ENCODE data around the gene PRKD2. TPM values are rescaled to one million over a fixed set of nuclear protein-coding genes. Genes with fewer than 3 reads are reported as not detected.

Gene PRKD2
- total and polyA plus RNA-seq, 12 donors = 6.8 to 77.1 (median 26.8) TPM

DNA sequence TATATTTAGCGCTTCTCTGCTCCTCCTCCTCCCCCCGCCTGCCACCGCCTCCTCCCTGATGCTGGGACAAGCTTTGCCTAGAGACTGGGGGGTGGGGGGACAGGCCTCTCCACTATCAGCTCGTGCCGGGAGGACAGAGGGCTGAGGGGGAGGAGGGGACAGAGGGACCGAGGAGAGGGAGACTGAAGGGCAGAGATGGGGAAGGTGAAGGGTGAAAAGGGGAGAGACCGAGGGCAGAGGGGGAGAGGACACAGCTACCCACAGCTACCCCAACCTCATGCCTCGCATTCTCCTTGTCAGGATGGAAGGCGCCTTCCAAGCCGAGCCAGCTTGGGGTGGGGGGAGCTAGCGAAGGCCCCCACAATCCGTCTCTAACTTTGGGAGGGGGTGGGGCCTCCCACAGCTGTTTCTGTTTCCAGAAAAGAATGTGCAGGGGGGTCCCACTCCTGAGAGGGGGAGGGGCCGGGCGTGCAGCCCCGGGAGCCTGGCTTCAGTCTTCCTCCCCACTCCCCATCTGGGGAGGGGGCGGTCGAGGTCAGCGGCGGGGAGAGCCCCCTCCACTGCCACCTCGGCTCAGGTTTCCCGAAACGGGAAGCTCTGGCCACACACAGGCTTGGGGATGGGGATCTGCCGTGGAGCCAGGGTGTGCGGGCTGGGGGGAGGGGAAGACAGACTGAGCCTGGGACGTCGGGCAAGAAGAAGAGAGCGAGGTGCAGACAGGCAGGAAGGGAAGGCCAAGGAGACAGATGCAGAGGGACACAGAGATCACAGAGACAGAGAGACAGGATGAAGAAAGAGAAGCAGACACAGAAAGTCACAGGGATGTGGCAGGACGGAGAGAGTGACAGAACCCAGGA lies 57.5 kb downstream of the PRKD2 start:
- intact Hi-C loops (cut with DNase I) = loop anchor here (5.0 to 10.0 kb wide), 2 partner anchors 47 to 125 kb away; no protein-coding TSS in a partner anchor

DNA sequence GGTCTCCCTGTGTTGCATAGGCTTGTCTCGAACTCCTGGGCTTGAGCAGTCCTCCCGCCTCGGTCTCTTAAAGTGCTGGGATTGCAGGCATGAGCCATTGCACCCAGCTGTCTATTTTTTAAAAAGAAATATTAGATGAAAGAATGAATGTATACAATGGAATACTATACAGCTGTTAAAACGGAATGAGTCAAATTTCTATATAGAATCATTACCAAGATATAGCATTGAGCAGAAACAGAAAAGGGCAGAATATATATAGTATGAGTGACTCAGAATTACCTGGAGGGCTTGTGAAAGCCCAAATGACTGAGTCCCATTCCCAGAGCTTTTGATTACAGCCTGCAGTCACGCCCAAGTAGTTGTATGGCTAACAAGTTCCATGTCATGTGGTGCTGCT lies 60.4 kb downstream of the PRKD2 start:
- intact Hi-C loops (cut with DNase I) = no loop called here
- DNase-seq = no peak
- Histone ChIP-seq H3K4me3 (no peak overlapping the region), H3K9me3 (replicated peaks in 1 of 3) (no peaks in the 10 kb centered on the region), H3K36me3 (replicated peaks in 1 of 2) (no peaks in the 10 kb centered on the region), H3K27me3 (no peaks in the 10 kb centered on the region), H3K27ac (no peak overlapping the region), H3K4me1 (replicated peaks in 1 of 2) (peaks cover 5 to 16% of the 10 kb centered on the region in 2 donors)
- TF ChIP-seq, protein P1, sequence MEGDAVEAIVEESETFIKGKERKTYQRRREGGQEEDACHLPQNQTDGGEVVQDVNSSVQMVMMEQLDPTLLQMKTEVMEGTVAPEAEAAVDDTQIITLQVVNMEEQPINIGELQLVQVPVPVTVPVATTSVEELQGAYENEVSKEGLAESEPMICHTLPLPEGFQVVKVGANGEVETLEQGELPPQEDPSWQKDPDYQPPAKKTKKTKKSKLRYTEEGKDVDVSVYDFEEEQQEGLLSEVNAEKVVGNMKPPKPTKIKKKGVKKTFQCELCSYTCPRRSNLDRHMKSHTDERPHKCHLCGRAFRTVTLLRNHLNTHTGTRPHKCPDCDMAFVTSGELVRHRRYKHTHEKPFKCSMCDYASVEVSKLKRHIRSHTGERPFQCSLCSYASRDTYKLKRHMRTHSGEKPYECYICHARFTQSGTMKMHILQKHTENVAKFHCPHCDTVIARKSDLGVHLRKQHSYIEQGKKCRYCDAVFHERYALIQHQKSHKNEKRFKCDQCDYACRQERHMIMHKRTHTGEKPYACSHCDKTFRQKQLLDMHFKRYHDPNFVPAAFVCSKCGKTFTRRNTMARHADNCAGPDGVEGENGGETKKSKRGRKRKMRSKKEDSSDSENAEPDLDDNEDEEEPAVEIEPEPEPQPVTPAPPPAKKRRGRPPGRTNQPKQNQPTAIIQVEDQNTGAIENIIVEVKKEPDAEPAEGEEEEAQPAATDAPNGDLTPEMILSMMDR (IDR thresholded peaks at IDR 0.05) = no peak
- TF ChIP-seq POLR2A (IDR thresholded peaks at IDR 0.05) = no peak
- WGBS, 4 donors = 92 to 98% (median 96%) methylated on average over 5 of the region's 5 CpGs

More for the DNA sequence above, 57.5 kb downstream of the PRKD2 start:
- H3K27ac ChIP-seq = peak overlapping the region in 2 of 5 donors; percentile 46 to 68
- TF ChIP-seq, protein P1 (IDR thresholded peaks at IDR 0.05) = no peak
- TF ChIP-seq POLR2A (IDR thresholded peaks at IDR 0.05) = no peak
- H3K27me3 ChIP-seq = no peaks in the 10 kb centered on the region
- peaks cover 12 to 26% of the 10 kb centered on the region in 2 donors for H3K4me1 ChIP-seq (replicated peaks in 1 of 2)
- H3K36me3 ChIP-seq (replicated peaks in 1 of 2) = no peaks in the 10 kb centered on the region
- peak in 4 of 7 donors; percentile 33 to 42 (median 36) for DNase-seq
- H3K4me3 ChIP-seq = peak overlapping the region in 2 of 4 donors; percentile 9 to 61
- WGBS, 4 donors = 5 to 13% (median 11%) methylated on average over 17 to 28 of the region's 28 CpGs
- H3K9me3 ChIP-seq (replicated peaks in 1 of 3) = no peaks in the 10 kb centered on the region

DNA sequence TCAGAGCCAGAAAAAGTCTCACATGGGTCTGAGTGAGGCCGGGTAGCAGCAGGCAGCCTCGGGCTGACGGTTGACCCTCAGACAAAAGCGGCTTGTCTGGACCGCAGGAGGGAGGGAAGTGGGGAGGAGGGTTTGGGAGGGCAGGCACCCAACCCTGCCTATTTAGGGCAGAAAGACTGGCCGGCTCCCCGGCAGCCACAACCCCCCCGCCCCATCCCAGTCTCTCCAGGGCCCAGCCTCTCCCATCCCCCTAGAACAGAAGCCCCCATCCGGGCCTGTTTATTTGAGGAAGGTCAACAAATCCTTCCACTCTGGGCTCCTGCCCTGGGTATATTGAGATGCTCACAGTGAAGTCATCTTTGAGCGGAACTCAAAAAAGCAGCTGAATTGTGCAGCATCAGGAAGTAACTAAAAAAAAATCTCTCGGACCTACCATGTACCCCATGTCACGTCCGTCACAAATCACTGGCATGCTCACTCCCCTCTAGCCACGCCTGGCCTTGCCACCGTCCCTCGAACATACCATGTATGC lies 62.2 kb downstream of the PRKD2 start:
- Histone ChIP-seq H3K9me3 (replicated peaks in 1 of 3) (no peaks in the 10 kb centered on the region), H3K4me1 (replicated peaks in 1 of 2) (peaks cover 0 to 4% of the 10 kb centered on the region in 2 donors), H3K4me3 (no peak overlapping the region), H3K27ac (peak overlapping the region in 1 of 5 donors; percentile 21), H3K27me3 (peaks cover 2% of the 10 kb centered on the region), H3K36me3 (replicated peaks in 1 of 2) (no peaks in the 10 kb centered on the region)
- 57 to 65% (median 62%) methylated on average over 13 to 16 of the region's 16 CpGs for WGBS, 4 donors
- no peak for TF ChIP-seq POLR2A (IDR thresholded peaks at IDR 0.05)
- TF ChIP-seq, protein P1 (IDR thresholded peaks at IDR 0.05) = no peak
- intact Hi-C loops (cut with DNase I) = no loop called here
- DNase-seq = no peak

DNA sequence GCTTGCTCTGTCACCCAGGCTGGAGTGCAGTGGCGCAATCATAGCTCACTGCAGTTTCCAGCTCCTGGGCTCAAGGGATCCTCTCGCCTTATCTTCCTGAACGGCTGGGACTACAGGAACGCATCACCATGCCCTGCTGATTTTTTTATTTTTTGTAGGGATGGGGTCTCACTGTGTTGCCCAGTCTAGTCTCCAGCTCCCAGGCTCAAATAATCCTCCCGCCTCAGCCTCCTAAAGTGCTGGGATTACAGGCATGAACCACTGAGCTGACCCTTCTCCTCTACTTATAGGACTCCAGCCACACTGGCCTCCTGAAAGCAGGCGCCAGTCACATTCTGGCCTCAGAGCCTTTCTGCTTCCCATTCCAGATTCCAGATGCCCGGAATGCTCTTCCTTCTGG lies 66.5 kb downstream of the PRKD2 start:
- no peak for DNase-seq
- Histone ChIP-seq H3K27ac (no peak overlapping the region), H3K9me3 (replicated peaks in 1 of 3) (no peaks in the 10 kb centered on the region), H3K4me1 (replicated peaks in 1 of 2) (no peaks in the 10 kb centered on the region), H3K27me3 (peaks cover 15% of the 10 kb centered on the region), H3K4me3 (no peak overlapping the region), H3K36me3 (replicated peaks in 1 of 2) (no peaks in the 10 kb centered on the region)
- intact Hi-C loops (cut with DNase I) = no loop called here
- WGBS, 4 donors = 86 to 90% (median 89%) methylated on average over 7 of the region's 7 CpGs
- TF ChIP-seq POLR2A (IDR thresholded peaks at IDR 0.05) = no peak

Measured in adrenal gland (tissue), 12 donors.